ENCODE results near the gene CFI. TPM values are rescaled to one million over a fixed set of nuclear protein-coding genes. Genes with fewer than 3 reads are reported as not detected.

CFI gene
- total RNA-seq: 426 TPM

DNA sequence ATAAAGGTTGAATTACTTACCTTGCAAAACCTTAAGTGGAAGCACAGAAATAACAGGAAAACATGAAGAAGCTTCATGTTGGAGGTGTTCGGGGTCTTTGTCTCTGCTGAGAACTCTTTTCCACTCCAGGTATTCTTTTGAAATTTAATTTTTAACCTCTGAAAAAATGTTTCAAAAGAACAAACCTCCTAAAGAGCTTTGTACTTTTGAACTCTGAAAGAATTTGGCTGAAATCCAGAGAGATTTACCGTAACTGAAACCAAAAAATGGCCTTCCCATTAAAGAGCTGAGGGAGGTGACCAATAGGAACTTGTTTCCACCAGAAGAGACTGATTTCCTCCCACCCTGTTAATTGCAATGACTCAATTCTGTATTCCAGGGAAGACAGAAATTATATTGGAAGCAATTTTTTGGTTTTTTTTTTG, at the start of gene CFI:
Gene CFI, minus strand, starts transcription at position 105 of the 425 bp plus-strand sequence. Its CDS starts 28 bp downstream, at position 77.
- DNase-seq (ENCODE audit: low spot score): no peak
- ATAC-seq: peak; percentile 70

DNA sequence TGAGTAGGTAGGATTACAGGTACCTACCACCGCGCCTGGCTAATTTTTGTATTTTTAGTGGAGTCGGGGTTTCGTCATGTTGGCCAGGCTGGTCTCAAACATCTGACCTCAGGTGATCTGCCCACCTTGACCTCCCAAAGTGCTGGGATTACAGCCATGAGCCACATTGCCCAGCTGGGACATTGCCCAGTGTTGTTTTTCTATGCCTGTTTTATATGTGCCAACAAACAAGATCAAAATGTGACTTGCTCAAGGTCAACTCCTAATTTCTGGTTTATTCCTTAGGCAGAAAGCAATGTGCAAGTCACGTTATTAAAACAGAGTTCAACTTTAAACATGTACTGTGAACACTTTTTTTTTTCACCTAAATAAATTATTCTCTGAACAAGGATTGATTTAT, 48.8 kb upstream of the CFI start:
- DNase-seq (ENCODE audit: low spot score) (peak; percentile 86), ATAC-seq (peak; percentile 86)

DNA sequence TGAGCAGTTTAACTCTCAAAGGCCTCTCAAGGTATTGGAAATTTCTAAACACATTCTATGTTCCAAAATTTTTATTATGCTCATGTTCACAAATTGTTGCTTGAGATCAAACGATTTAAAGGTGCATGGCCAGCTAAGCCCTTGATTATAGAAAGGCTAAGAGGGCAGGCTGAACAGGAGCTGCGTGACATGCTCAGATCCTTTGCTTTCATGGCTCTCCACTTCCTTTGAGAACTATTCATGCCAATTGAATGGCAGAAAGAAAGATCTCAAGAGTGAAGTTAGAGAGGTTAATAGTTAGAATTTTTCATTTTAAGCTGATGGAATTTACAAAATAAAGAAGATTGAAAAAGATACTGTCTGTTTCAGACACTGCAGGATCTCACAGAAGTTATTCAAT, 46.7 kb upstream of the CFI start:
- DNase-seq (ENCODE audit: low spot score): no peak
- no peak for ATAC-seq

DNA sequence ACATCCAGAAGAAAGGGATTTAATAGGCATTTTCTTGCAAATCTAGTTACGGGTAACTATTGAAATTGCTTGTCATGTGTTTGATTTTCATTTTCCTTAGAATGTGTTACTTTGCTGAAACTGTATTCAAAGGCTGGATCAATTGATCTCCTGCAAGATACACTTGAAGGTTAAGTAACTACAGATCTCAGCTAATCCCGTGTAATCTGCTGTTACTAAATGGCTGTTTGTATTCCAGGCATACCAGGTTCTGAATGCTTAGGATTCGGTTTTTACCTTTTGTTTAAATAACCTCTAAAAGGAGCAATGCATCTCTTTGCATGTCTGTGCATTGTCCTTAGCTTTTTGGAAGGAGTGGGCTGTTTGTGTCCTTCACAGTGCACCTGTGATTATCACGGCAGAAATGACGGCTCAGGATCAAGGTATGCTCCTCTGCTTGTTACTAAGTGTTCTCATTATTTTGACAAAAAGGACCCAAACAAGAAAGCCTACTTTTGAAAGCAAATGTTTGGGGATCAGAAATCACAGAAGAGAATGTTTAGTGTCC, 46.2 kb upstream of the CFI start, which contains the start of gene LRIT3:
Gene LRIT3, plus strand, starts transcription at position 212 of the 547 bp plus-strand sequence. Its CDS starts 95 bp downstream, at position 307.
- no peak for ATAC-seq
- no peak for DNase-seq (ENCODE audit: low spot score)

DNA sequence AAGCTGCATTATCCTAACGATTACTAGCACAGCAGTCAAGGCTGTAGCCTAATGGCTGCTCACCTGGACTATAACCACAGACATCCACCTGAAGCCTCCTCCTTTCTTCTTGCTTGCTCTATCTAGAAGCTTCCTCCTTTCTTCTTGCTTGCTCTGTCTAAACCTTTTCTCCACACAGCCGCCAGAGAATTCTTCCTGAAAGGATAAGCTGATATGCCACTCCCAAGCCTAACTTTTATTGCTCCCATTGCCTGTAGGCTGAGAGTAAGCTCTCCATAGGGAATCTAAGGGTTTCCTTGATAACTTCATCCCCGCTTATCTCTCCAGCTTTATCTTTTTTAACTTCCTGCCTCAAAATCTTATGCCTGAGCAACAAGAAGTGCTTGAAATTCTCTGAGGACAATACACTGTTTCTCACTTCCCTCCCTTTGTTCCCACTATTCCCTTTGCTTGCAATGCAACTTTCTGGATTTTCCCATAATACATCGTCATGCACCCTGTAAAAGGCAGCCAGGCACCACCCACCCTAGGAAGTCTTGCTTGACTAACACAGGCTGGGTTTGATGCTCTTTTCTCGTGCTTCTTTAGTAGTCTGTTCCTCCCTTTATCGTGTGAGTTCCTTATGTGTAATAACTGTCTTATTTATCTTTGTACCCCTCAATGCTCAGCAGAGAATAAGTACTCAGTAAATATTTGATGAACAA, 44.7 kb upstream of the CFI start:
- DNase-seq (ENCODE audit: low spot score) (no peak), ATAC-seq (no peak)

DNA sequence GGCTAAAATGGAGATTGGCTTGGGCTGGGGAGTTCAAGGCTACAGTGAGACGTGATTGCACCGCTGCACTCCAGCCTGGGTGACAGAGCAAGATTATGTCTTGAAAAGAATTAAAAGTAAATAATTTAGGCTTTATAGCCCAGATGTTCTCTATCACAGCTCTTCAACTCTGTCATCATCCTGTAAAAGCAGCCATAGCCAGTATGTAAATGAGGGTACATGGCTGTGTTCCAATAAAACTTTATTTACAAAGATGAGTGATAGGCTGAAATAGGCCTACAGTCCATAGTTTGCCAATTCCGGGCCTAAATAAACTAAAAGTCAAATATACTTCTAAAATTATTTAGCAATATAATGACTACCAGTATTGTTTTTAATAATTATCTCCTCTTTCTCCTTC, 35.2 kb upstream of the CFI start:
- no peak for ATAC-seq
- no peak for DNase-seq (ENCODE audit: low spot score)

DNA sequence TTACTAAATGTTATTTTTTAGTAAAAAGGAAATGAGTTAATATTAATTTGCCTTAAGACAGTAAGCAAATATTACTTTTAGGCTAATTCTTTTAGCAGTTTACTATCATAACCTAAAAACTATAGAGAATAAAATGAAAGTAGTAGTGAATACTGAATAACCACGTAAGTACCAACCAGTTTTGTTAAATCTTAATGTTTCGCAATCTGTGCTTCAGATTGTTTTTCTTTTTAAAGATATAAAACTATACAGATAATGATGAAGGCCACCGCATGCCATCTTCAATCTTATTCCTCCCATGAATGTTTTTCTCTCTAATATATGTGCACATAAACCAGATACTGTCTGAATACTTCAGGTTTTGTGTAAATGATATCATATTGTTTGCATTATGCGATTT, 32.0 kb upstream of the CFI start:
- no peak for ATAC-seq
- no peak for DNase-seq (ENCODE audit: low spot score)

DNA sequence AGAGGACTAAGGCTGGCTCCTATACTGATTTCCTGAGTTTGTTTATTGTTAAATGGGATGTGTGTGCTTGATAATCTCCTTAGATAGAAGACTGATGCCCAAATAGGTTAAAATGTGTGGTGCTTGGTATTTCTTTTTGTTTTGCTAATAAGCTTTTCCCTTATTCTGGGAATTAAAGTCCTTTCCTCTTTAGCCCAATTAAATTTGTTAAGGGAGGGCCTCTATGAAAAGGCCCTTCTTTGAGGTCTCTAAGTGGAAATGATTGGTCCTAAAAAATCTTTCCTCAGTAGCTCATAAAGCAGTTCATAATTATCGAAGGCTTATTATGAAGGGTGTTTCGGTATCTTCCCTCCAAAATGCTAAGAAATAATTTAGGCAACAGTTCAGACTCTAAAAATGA, 25.9 kb upstream of the CFI start, which contains the start of gene RRH:
Gene RRH, plus strand, starts transcription at position 301 of the 400 bp plus-strand sequence. Its CDS starts 56 bp downstream, at position 357.
- DNase-seq (ENCODE audit: low spot score) (no peak), ATAC-seq (no peak)

DNA sequence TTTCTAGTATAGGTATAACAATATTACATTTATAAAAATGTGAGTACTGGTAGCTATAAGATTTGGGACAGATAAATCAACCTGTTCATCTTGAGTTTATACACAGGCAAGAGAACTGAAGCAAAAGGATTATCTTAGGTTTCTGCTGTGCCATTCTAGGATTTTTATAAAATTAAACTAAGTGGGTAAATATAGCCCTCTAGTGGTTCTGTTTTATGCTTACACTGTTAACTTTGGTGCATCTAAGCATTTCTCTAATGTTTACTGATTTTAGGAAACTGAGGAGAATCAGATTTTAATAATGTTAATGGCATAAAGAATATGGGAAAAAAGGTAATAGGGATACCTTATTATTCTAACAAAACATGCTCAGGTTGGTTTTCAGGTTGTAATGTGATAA, 24.9 kb upstream of the CFI start:
- ATAC-seq: peak; percentile 73

DNA sequence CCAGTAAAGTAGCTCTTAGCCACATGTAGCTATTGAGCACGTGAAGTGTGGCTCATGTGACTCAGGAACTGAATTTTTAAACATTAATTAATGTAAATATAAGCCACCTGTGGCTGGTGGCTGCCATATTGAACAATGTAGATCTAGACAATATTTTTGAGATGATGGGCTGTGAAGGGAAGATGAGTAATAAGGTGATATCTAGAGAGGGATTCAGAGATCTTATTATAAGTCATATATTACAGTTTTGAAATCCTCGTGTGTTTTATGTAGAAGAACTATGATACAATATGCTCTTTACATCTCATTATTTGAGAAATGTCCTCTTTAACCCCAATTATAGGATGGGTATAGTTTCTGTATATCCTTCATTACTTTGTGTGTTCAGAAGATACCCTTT, 19.4 kb upstream of the CFI start:
- no peak for DNase-seq (ENCODE audit: low spot score)
- ATAC-seq: no peak

More for the DNA sequence above, 24.9 kb upstream of the CFI start:
- no peak for DNase-seq (ENCODE audit: low spot score)

DNA sequence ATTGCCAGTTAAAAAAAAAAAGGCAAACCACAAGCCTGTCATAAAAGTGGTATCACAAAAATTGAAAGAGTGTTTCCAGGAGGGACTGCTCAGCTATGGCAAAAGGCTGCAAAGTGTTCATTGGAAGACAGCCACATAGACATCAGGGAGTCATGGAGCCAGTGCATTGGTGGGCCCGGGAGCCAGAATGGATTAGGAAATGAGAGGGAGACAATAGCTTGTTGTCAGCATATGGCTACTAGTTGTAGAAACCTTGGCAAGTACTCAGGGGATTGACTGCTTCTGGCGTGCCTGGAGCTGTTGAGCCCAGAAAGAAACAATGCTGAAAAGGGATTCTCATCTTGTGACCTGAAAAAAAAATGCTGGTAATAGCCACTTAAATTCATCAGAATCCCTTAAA, 18.8 kb upstream of the CFI start:
- ATAC-seq: no peak
- DNase-seq (ENCODE audit: low spot score): no peak

DNA sequence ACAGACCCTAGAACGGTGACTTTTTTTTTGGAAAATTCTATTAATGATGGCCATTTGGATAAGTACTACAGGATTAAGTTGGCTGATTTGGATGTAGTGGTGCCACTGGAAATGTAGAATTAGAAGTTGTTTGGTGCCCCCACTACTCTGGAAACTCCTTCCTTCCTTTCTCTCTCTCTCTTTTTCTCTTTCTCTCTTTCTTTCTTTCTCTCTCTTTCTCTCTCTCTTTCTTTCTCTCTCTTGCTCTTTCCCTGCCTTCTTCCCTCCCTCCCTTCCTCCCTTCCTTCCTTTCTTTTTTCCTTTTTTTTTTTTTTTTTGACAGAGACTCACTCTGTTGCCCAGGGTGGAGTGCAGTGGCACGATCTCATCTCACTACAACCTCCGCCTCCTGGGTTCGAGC, 16.5 kb upstream of the CFI start:
- ATAC-seq (no peak), DNase-seq (ENCODE audit: low spot score) (no peak)

DNA sequence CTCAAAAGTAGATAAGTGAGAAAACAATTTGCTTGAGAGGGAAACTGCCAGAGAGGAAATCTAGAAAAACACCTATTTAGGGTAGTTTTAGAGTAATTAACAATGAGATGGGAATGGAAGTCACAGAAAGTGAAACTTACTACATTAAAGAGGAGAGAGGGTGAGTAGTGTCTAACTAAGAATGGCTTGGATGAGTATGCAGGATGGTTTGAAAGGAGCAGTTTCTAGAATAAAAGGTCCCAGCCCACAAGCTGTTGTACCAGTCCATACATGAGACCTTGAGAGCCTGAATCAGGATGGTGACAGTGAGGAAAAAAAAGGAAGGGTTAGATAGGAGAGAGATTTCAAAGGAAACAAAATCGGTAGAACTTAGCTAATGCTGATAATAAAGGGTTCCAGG, 15.1 kb upstream of the CFI start:
- ATAC-seq: no peak

DNA sequence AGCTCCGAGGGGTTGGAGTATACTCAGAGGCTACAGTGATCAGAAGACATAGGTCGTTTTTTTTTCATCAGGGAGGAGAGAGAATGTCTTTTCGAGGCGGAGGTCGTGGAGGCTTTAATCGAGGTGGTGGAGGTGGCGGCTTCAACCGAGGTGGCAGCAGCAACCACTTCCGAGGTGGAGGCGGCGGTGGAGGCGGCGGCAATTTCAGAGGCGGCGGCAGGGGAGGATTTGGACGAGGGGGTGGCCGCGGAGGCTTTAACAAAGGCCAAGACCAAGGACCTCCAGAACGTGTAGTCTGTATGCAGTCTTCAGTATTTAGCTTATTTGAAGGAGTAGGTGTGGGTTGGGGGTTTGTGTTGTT, 14.3 kb upstream of the CFI start:
- DNase-seq (ENCODE audit: low spot score) (no peak), ATAC-seq (no peak)

More for the DNA sequence above, 15.1 kb upstream of the CFI start:
- DNase-seq (ENCODE audit: low spot score): no peak

DNA sequence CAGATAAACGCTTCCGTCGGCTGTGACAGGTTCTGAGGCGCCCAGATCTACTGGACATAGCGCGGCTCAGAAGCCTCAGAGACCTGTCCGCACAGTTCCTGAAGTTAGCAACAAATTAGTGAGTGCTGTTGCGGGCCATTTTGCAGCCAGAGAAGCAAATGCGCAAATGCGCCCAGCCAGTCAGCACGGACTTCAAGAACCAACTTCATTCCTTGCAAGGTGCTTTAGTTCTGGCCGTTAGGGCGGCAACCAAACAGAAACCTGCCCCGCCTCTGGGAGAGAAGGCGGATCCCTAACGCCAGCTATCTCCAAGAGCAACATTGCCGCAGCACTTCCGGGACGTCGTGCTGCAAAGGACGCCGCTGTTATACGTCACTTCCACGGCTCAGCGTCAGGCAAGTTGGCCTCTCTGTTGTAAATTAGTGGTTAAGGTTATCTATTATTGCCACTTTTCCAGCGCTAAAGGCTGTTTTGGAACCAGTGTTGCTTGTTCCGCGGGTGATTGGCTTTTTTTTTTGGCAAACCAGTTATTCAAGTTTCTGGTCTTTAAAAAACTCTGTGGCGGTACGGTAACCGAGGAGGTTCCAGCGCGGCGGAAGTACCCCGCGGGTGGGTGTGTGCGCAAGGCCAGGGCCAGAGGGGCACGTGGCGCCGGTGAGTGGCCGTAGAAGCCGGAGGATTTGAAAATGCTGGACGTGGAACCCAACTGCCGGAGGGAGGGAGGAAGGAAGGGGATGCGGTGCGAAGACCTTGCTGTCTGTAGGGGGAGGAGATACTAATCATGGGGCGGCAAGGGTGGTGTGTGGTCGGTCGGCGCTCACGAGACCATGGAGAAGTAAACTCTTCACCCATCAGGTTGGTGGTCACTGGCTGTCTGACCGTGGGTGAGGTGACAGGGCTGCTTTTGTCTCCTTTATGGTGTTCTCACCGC, 13.6 kb upstream of the CFI start, which contains the start of gene GAR1:
Gene GAR1, plus strand, starts transcription at position 612 of the 931 bp plus-strand sequence. CDS start 403 bp downstream, outside the sequence.
- ATAC-seq: peak; percentile 99
- peak; percentile 93 for DNase-seq (ENCODE audit: low spot score)

DNA sequence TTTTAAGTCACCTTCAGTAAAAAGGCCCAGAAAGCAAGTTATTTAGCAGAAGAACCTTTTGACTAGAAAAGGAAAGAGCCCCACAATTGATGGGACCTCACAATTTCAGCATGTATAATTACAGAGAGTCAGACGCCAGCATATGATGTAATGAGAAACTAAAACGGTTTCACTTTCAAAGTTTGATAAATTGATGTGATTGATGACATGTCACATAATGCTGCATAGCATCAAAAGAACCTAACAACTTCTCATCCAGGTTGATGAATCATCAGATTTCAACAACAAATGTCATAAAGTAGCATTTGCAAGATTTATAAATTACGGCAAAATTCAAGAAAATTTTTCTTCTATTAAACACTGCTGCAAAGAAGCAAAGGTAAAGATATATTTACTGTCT, 9.9 kb upstream of the CFI start:
- DNase-seq (ENCODE audit: low spot score) (no peak), ATAC-seq (no peak)

DNA sequence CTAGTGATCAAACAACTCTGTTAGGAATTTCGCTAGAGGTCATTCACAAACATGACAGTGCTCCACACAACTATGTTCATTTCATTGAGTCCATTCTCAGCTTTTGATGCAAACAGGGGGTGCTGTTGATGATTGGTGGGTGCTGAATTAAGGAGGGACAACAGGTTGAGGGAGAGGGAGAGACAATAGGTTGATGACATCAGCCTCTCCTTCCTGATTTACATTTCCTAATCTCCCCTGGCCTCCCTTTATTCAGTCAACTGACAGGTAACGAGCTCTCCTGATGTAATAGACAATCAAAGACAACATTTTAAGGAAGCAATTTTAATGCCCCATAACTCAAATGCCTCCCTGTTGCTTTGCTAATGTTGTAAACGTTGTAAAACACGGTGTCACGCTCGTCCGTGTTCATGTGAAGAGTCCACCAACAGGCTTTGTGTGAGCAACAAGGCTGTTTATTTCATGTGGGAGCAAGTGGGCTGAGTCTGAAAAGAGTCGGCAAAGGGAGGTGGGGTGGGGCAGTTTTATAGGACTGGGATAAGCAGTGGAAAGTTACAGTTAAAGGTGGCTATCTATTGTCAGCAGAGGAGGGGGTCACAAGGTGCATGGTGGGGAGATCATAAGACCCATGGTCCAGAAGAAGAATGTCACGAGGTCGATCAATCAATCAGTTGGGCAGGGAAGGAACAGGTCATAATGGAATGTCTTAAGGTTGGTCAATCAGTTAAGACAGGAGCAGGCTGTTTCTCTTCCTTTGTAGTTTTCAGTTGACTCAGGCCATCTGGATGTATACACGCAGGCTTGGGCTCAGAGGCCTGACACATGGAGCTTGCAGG, 9.0 kb upstream of the CFI start:
- DNase-seq (ENCODE audit: low spot score) (no peak), ATAC-seq (no peak)

DNA sequence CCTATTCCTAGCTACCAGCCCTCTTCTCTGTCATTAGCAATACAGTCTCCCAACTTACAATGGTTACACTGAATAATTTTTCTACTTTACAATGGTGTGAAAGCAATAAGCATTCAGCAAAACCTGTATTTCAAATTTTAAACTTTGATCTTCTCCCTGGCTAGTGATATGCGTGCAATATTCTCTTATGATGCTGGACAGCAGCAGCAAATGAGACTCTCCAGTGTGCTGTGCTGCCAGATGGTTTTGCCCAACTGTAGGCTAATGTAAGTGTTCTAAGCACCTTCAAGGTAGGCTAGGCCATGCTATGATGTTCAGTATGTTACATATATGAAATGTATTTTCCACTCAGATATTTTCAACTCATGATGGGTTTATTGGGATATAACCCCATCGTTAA, 7.9 kb upstream of the CFI start:
- no peak for ATAC-seq
- DNase-seq (ENCODE audit: low spot score): no peak

DNA sequence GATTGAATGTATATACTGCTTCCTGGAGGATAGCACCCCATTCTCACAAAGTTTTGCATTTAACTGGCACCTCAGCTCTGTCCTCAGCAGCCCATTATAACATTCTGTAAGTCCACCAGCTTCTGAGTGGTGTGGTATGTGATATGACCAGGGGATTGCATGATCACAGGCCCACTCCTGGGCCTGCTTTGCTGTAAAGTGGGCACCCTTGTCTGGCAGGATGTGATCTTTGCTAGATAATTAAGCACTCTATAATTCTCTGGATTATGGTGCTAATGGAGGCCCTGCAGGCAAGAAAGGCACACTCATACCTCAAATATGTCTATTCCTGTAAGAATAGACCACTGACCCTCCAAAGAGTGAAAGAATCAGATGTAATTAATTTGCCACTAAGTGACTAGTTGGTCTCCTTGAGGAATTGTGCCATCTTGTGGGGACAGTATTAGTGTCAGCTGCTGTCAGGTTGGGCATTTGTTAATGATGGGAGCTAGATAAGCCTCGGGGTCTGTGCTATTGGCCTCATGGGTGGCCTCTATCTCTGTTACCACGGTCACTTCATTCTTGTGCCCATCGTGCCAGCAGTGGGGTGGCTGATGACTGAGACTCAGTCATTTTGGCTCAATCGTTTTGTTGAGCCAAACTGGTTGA, 2.2 kb upstream of the CFI start:
- ATAC-seq (peak; percentile 75), DNase-seq (ENCODE audit: low spot score) (no peak)

All from left lobe of liver (tissue), 2 donors.